ENCODE data around the gene KRTAP17-1.

Gene KRTAP17-1

GRCh38 chr17:41302981-41303380 is 12.5 kb downstream of the KRTAP17-1 start:
- TF ChIP-seq YY1 (IDR thresholded peaks at IDR 0.05; ENCODE audit: low read depth) (no peak), RAD21 (IDR thresholded peaks at IDR 0.05; ENCODE audit: low read depth) (no peak), REST (IDR thresholded peaks at IDR 0.05; ENCODE audit: low read depth) (no peak), CEBPB (IDR thresholded peaks at IDR 0.05) (no peak), EP300 (IDR thresholded peaks at IDR 0.05; ENCODE audit: borderline replicate concordance) (no peak), FOXM1 (IDR thresholded peaks at IDR 0.05; ENCODE audit: borderline replicate concordance, low read depth) (no peak), TCF12 (IDR thresholded peaks at IDR 0.05; ENCODE audit: low read depth) (no peak), TAF1 (IDR thresholded peaks at IDR 0.05; ENCODE audit: low read depth) (no peak), NFIC (IDR thresholded peaks at IDR 0.05) (no peak), TEAD4 (IDR thresholded peaks at IDR 0.05) (no peak), MAX (IDR thresholded peaks at IDR 0.05) (no peak), USF1 (IDR thresholded peaks at IDR 0.05) (no peak), EGR1 (IDR thresholded peaks at IDR 0.05) (no peak), CREB1 (IDR thresholded peaks at IDR 0.05; ENCODE audit: low read depth) (no peak), ZBTB7A (IDR thresholded peaks at IDR 0.05; ENCODE audit: low read depth) (no peak)

GRCh38 chr17:41301916-41302901 is 13.3 kb downstream of the KRTAP17-1 start, which contains the start of gene KRTAP29-1:
KRTAP29-1 (minus strand) TSS chr17:41302851; CDS start chr17:41302851, 0 bp downstream.
- TF ChIP-seq TEAD4 (IDR thresholded peaks at IDR 0.05) (no peak), REST (IDR thresholded peaks at IDR 0.05; ENCODE audit: low read depth) (no peak), TAF1 (IDR thresholded peaks at IDR 0.05; ENCODE audit: low read depth) (no peak), EP300 (IDR thresholded peaks at IDR 0.05; ENCODE audit: borderline replicate concordance) (no peak), YY1 (IDR thresholded peaks at IDR 0.05; ENCODE audit: low read depth) (no peak), TCF12 (IDR thresholded peaks at IDR 0.05; ENCODE audit: low read depth) (no peak), CEBPB (IDR thresholded peaks at IDR 0.05) (no peak), MAX (IDR thresholded peaks at IDR 0.05) (no peak), USF1 (IDR thresholded peaks at IDR 0.05) (no peak), NFIC (IDR thresholded peaks at IDR 0.05) (no peak), RAD21 (IDR thresholded peaks at IDR 0.05; ENCODE audit: low read depth) (no peak), EGR1 (IDR thresholded peaks at IDR 0.05) (no peak), ZBTB7A (IDR thresholded peaks at IDR 0.05; ENCODE audit: low read depth) (no peak), FOXM1 (IDR thresholded peaks at IDR 0.05; ENCODE audit: borderline replicate concordance, low read depth) (no peak), CREB1 (IDR thresholded peaks at IDR 0.05; ENCODE audit: low read depth) (no peak)

- no peak for TF ChIP-seq USF1 (IDR thresholded peaks at IDR 0.05)
- no peak for TF ChIP-seq RAD21 (IDR thresholded peaks at IDR 0.05; ENCODE audit: low read depth)
- no peak for TF ChIP-seq EGR1 (IDR thresholded peaks at IDR 0.05)
- no peak for TF ChIP-seq FOXM1 (IDR thresholded peaks at IDR 0.05; ENCODE audit: borderline replicate concordance, low read depth)
Observed at GRCh38 chr17:41301204-41301790, 14.2 kb downstream of the KRTAP17-1 start.

GRCh38 chr17:41298458-41299135 is 16.9 kb downstream of the KRTAP17-1 start:
- TF ChIP-seq CREB1 (IDR thresholded peaks at IDR 0.05; ENCODE audit: low read depth) (no peak), YY1 (IDR thresholded peaks at IDR 0.05; ENCODE audit: low read depth) (no peak)

Data from Ishikawa (cell line).